Muscle of back (tissue), 11 donors: Measurements from ENCODE around the gene CTNND2. TPM values are rescaled to one million over a fixed set of nuclear protein-coding genes. Genes with fewer than 3 reads are reported as not detected.

Experiments
- DNase-seq, 3 donors: peaks; one replicate each; pipeline versions ENCODE4 v3.0.0 to v3.0.0-alpha.2; 2013
- polyA plus RNA-seq, 10 donors: library from polyadenylated mRNA; unstranded; fragments of 120-200 nt; gene quantifications; one replicate each; pipeline ENCODE4 v1.2.1, GENCODE V29; 2013; ENCODE audit not compliant: insufficient read length in 10 of 10

The CTNND2 gene
- polyA plus RNA-seq, 10 donors = 0.32 to 1.8 (median 1.2) TPM

GRCh38 chr5:10927608-10928007 lies 976.6 kb downstream of the CTNND2 start:
- DNase-seq = no peak

DNA sequence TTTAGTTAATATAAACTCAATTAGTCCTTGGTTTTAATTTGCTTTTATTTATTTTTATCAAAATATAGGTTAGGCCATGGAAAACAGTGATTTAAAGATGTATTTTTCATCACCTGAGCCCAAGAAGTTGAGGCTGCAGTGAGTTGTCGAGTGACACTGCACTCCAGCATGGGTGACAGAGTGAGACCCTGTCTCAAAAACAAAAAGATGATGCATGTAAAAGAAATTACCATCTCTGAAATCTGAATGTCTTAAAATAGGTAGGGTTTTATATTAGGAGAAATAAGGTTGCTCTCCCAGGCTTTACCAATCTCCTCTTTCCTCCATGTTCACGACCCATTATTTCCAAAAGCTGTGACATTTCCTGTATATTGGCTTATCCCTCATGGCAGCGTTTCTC lies 980.9 kb downstream of the CTNND2 start:
- no peak for DNase-seq
